IPS-18a (cell line): ENCODE data around the gene SVIL.
"Not testable (repeated sequence)": the region's sequence is repeated elsewhere in the genome, so short reads cannot be mapped to it uniquely, and the experiment has no call there.

ENCODE experiments used
- H3K27ac ChIP-seq: one replicate; pipeline ENCODE4 v1.5.1; 2013; ENCODE audit warnings: low read length
- H3K27me3 ChIP-seq: one replicate; pipeline ENCODE4 v1.6.1; 2013; ENCODE audit warnings: mild to moderate bottlenecking, low read length; ENCODE audit not compliant: control insufficient read depth, insufficient read depth
- H3K36me3 ChIP-seq: one replicate; pipeline ENCODE4 v1.6.1; 2013; ENCODE audit warnings: low read depth, low read length; ENCODE audit not compliant: control insufficient read depth
- H3K4me1 ChIP-seq: one replicate; pipeline ENCODE4 v1.6.1; 2013; ENCODE audit warnings: low read depth, low read length; ENCODE audit not compliant: control insufficient read depth
- H3K4me3 ChIP-seq: one replicate; pipeline ENCODE4 v1.5.1; 2013; ENCODE audit warnings: low read length
- H3K9ac ChIP-seq: one replicate; pipeline ENCODE4 v1.6.1; 2013; ENCODE audit warnings: mild to moderate bottlenecking, low read length, moderate library complexity
- H3K9me3 ChIP-seq: one replicate; pipeline ENCODE4 v1.6.1; 2013; ENCODE audit warnings: low read depth, low read length; ENCODE audit not compliant: control insufficient read depth

The SVIL gene

DNA sequence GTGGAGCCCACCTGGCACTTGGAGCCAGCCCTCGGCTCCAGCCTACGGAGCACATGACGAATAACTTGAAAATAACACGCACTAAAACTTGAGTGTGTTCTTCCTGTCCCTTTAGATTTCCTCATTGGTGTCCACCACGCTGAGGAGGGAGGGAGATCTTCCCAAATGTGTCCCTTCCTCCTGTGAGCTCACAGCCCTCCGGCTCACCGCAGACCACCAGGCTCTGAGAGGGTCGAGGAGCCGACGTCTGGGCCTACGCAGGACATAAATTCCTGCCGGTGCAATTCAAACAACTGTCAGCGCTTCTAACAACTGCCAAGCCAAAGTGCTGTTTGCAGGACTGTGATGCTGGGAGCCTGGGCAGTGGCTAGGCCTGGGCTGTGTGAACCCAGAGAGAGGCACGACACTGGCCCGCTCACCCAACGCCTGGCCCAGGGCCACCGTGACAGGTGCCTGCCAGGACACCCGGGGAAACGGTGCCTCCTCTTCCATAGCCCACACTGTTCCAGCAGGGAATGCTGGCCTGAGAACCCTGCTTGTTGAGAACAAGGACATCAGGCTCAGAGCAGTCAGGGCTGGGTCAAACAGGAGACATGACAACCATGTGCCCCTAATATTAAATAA lies 118.3 kb downstream of the SVIL start:
- H3K36me3 ChIP-seq, H3K9me3 ChIP-seq, H3K9ac ChIP-seq, H3K4me1 ChIP-seq, H3K27me3 ChIP-seq, H3K4me3 ChIP-seq, H3K27ac ChIP-seq: not testable (repeated sequence)

DNA sequence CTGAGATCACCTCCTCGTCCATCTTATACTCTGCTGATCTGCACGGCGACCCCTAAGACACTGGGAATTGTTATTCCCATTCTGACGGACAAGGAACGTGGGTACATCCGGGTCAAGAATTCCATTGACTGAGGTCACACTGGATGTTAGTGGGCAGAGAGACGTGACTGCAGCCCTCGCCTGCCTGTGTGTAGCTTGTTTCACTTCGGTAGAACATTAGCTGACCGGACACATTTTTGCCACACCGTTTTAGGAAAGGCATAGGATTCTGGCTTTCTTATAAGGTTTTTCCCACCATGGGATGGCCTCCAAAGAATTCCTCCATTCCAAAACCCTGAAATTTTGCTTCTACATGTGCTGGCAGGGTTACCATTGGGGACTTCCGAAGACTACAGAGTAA lies 118.9 kb downstream of the SVIL start:
- not testable (repeated sequence) for H3K4me1 ChIP-seq, H3K36me3 ChIP-seq, H3K9ac ChIP-seq, H3K27ac ChIP-seq, H3K9me3 ChIP-seq, H3K4me3 ChIP-seq, H3K27me3 ChIP-seq

DNA sequence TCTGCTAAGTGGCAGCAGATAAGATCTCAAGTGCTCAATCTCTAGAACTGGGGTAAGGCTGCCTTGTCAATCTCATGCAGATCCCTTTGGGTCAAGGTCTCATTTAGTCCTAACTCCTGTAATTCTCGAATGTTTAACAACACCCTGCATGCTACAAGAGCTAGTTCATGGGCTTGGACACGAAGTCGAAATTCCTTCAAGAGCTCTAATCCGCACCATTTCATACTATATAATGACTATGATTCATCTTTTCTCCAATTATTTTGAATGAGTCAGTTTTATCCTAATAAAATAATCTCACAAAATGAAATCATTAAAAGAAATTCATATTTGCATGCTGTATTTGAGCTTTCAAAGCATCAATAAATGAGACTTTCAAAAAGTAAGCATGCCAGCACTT lies 119.7 kb downstream of the SVIL start:
- not testable (repeated sequence) for H3K27ac ChIP-seq, H3K9me3 ChIP-seq, H3K27me3 ChIP-seq, H3K36me3 ChIP-seq, H3K4me3 ChIP-seq, H3K9ac ChIP-seq, H3K4me1 ChIP-seq

DNA sequence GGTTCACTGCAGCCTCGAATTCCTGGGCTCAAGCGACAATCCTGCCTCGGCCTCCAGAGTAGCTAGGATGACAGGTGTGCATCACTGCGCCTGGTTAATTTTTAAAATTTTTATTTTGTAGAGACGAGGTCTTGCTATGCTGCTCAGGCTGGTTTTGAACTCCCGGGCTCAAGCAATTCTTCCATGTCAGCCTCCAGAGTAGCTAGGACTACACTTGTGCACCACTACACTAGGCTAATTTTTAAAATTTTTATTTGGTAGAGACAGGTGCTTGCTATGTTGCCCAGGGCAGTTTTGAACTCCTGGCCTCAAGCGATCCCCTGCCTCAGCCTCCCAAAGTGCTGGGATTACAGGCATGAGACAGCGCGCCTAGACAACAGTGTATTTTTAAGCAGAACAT lies 120.5 kb downstream of the SVIL start:
- no peaks in the 10 kb centered on the region for H3K9me3 ChIP-seq
- no peaks in the 10 kb centered on the region for H3K27me3 ChIP-seq
- H3K9ac ChIP-seq, result no peak overlapping the region
- H3K27ac ChIP-seq, result no peak overlapping the region
- no peak overlapping the region for H3K4me3 ChIP-seq
- peaks cover 4% of the 10 kb centered on the region for H3K36me3 ChIP-seq
- H3K4me1 ChIP-seq, result peaks cover 5% of the 10 kb centered on the region

DNA sequence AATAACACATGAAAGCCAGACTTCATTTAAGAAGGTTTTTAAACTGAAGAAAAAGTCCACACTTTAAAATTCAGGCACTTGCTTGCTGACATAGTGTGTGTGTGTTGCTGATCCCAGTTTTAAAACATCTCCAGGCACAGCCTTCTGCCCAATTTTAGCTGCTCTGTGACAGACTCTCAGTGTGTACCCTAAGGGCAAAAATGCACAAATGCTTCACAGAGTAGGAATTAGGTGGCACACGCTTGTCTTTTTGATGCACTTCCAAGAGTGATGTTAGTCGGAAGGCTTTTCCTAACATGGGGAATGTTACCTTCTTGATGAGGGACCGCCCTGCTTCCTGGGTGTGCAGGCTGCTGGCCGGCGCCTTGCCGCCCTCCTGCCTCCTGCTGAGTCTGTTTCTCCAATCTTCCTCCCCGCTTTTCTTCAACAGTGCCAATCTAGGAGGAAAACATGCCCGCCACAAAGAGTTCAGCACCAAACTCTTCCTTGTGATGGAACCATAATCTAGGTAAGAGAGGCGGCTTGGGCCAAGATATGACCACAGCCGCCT lies 122.3 kb downstream of the SVIL start:
- Histone ChIP-seq H3K4me1 (no peaks in the 10 kb centered on the region), H3K36me3 (peaks cover 4% of the 10 kb centered on the region), H3K27me3 (no peaks in the 10 kb centered on the region), H3K27ac (no peak overlapping the region), H3K9ac (no peak overlapping the region), H3K9me3 (no peaks in the 10 kb centered on the region), H3K4me3 (no peak overlapping the region)

DNA sequence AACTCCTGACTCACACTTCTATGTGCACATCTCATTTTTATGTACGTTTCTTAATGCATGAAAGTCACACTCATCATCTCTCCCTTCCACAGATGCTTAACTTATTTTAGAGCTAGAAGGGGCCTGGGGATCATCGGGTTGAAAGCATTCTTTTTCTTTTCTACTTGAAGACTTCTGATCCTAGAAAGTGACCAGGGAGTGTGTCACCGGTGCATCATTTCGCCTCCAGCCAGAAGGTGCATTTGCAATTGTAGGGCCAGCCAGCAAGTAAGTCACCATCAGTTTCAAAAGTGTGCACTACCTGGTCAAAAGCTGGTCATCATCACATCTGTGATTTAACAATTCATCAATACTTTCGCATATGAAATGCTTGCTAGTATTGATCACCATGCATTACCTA lies 123.0 kb downstream of the SVIL start:
- H3K27me3 ChIP-seq, H3K4me3 ChIP-seq, H3K9me3 ChIP-seq, H3K4me1 ChIP-seq, H3K27ac ChIP-seq, H3K9ac ChIP-seq, H3K36me3 ChIP-seq: not testable (repeated sequence)

DNA sequence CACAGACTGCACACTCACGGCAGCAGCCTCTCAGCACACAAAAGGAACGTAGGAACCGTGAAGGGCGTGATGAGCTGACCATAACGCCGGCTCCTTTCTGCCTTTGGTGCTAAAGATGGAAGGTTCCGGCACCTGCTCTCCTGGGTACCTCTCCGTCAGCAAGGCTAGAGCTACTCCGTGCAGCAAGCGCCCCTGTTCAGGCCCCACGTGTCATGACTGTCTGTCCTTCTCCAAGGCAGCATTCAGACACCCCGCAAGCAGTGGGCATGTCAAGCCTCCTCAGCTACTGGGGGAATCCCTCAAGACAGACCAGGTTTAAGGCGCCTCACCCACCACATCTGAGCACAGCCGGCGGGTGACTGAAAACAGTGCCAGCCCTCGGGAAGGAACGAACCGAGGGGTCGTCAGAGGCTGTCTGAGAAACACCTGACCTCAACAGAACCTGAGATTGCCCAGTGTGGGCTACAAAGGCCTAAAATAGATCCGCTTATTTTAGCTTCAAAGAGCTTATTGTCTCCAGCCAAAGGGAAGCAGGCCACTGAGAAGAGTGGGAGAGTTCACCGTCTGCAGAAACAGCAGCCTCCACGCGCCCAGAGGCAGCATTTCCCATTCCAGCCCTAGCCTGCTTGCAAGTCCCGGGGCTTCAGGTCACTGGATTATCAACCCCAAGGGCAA lies 124.2 kb downstream of the SVIL start:
- not testable (repeated sequence) for H3K4me3 ChIP-seq, H3K9me3 ChIP-seq, H3K9ac ChIP-seq, H3K4me1 ChIP-seq, H3K27ac ChIP-seq, H3K36me3 ChIP-seq, H3K27me3 ChIP-seq

DNA sequence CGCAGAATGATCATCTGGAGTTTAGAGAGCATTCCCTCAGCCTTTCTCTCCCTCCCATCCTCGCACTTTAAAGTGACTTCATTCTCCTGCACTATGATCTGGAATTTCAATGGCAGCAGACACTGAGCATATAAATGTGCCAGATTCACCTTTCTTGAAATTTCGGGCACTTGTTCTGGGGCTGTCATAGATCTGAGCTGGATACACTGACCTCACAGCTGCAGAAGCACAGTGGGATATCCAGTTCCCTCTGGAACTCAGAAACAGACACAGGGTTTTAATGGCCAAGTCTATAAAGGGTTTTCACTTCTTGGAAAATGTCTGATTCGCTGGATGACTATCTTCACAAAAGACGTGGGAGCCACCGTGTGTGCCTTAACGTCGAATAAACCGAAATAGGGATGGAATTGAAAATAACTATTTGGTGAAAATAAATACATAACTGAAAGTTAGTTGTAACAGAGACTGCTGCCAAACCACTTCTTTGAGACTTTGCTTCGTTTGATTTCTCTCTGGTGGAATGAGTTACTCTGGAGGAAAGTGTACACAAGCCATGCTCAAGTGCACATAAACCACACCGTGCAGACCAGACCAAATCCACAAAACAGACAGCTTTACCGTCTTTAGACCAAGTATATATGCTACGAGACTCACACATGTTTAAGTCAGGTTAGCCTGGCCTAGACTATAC lies 126.1 kb downstream of the SVIL start:
- Histone ChIP-seq H3K27ac (no peak overlapping the region), H3K9me3 (no peaks in the 10 kb centered on the region), H3K4me3 (no peak overlapping the region), H3K36me3 (peaks cover 4% of the 10 kb centered on the region), H3K4me1 (no peaks in the 10 kb centered on the region), H3K9ac (no peak overlapping the region), H3K27me3 (no peaks in the 10 kb centered on the region)

DNA sequence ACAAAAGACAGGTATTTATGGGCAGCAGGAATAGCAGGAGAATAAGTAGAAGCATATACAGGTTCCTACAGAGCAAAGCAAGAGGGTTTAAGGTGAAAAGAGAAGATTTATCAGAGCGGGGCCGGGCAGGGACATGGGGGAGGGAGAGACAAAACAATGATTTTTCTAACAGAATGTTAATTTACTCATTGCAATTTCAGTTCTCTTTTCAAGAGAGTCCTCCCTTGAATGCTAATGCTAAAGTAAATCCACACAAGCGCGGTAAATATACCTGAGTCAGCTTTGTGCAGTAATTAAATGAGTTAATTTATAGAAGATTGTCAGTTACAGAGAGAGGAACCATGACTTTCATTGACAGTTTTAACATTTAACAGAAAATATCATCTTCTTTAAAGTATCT lies 127.0 kb downstream of the SVIL start:
- H3K9me3 ChIP-seq, H3K27ac ChIP-seq, H3K4me3 ChIP-seq, H3K9ac ChIP-seq, H3K4me1 ChIP-seq, H3K27me3 ChIP-seq, H3K36me3 ChIP-seq: not testable (repeated sequence)

DNA sequence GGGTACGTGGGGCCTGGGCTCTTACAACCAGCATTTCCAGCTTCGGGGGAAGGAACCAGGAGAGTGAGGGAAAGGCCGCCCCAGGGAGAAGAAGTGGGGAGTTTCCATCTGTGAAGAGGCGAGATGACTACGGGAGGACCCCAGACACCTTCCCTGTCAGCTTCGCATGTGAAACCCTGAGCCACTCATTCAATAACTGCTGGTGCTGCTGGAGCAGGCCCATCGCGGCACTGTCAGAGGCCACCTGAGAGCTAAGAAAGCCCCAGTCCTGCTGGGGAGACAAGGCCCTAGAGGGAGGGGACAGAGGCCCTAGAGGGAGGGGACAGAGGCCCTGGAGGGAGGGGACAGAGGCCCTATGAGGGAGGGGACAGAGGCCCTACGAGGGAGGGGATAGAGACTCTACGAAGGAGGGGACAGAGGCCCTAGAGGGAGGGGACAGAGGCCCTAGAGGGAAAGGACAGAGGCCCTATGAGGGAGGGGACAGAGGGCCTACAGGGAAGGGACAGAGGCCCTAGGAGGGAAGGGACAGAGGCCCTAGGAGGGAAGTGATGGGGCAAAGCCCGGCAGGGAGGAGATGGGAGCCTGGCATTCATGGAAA lies 128.3 kb downstream of the SVIL start:
- H3K27me3 ChIP-seq, H3K4me3 ChIP-seq, H3K4me1 ChIP-seq, H3K27ac ChIP-seq, H3K9ac ChIP-seq, H3K9me3 ChIP-seq, H3K36me3 ChIP-seq: not testable (repeated sequence)

DNA sequence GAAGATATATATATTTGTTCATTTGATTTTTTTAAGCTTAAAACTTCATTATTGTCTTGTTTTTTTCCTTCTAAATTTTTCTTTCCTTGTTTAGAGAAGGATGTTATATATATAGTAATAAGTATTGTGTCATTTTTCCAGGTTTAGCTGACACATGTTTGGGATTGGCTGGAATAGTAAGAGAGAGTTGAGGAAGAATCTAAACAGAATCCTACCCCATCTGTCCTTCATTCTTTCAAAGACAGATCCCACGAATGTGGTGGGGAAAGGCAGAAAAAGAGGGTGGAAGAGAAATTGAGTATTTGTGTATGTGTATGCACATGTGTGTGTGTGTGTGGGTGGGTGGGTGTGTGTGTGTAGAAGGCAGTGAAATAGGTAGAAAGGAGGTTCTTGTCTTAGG lies 132.4 kb downstream of the SVIL start:
- Histone ChIP-seq H3K4me1 (peaks cover under 1% of the 10 kb centered on the region), H3K27me3 (no peaks in the 10 kb centered on the region), H3K4me3 (no peak overlapping the region), H3K36me3 (no peaks in the 10 kb centered on the region), H3K9me3 (no peaks in the 10 kb centered on the region), H3K27ac (no peak overlapping the region), H3K9ac (no peak overlapping the region)
